ENCODE data around the gene NBDY.
A peak's percentile ranks its signal among the peaks of the same experiment; 100 is the strongest.

The NBDY gene

GRCh38 chrX:56785442-56785841, 56.4 kb downstream of the NBDY start:
- Mint-ChIP-seq H3K4me1 (peaks cover 10% of the 10 kb centered on the region), H3K9me3 (peaks cover 40% of the 10 kb centered on the region), H3K4me3 (no peak overlapping the region), H3K36me3 (ENCODE audit: low read depth) (peaks cover 71% of the 10 kb centered on the region), H3K27me3 (ENCODE audit: low read depth) (no peaks in the 10 kb centered on the region), H3K27ac (peak overlapping the region in 2 of 3 experiments; percentile 3 to 14)
- no peak for TF ChIP-seq CTCF (IDR thresholded peaks at IDR 0.05; ENCODE audit: unreplicated experiment in 3 of 3)

- Mint-ChIP-seq H3K9me3 (peaks cover 29% of the 10 kb centered on the region), H3K4me1 (peaks cover 10% of the 10 kb centered on the region), H3K27me3 (ENCODE audit: low read depth) (no peaks in the 10 kb centered on the region), H3K36me3 (ENCODE audit: low read depth) (peaks cover 68% of the 10 kb centered on the region), H3K27ac (no peak overlapping the region), H3K4me3 (no peak overlapping the region)
- no peak for TF ChIP-seq CTCF (IDR thresholded peaks at IDR 0.05; ENCODE audit: unreplicated experiment in 3 of 3)
Observed at GRCh38 chrX:56786889-56787733, 58.1 kb downstream of the NBDY start.

GRCh38 chrX:56787734-56788152, 58.7 kb downstream of the NBDY start:
- peaks cover 67% of the 10 kb centered on the region for H3K36me3 Mint-ChIP-seq (ENCODE audit: low read depth)
- H3K4me3 Mint-ChIP-seq = no peak overlapping the region
- H3K9me3 Mint-ChIP-seq = peaks cover 23% of the 10 kb centered on the region
- TF ChIP-seq CTCF (IDR thresholded peaks at IDR 0.05; ENCODE audit: unreplicated experiment in 3 of 3) = no peak
- H3K4me1 Mint-ChIP-seq = peaks cover 8% of the 10 kb centered on the region
- no peaks in the 10 kb centered on the region for H3K27me3 Mint-ChIP-seq (ENCODE audit: low read depth)
- peak overlapping the region in 2 of 3 experiments; percentile 67 to 78 for H3K27ac Mint-ChIP-seq

- H3K9me3 Mint-ChIP-seq = peaks cover 18% of the 10 kb centered on the region
- H3K27me3 Mint-ChIP-seq (ENCODE audit: low read depth) = no peaks in the 10 kb centered on the region
- peak overlapping the region in 2 of 3 experiments; percentile 67 to 78 for H3K27ac Mint-ChIP-seq
- no peak overlapping the region for H3K4me3 Mint-ChIP-seq
- peaks cover 5% of the 10 kb centered on the region for H3K4me1 Mint-ChIP-seq
- TF ChIP-seq CTCF (IDR thresholded peaks at IDR 0.05; ENCODE audit: unreplicated experiment in 3 of 3) = no peak
- peaks cover 65% of the 10 kb centered on the region for H3K36me3 Mint-ChIP-seq (ENCODE audit: low read depth)
Observed at GRCh38 chrX:56788229-56788628, 59.2 kb downstream of the NBDY start.

- no peak overlapping the region for H3K4me3 Mint-ChIP-seq
- peaks cover 2% of the 10 kb centered on the region for H3K4me1 Mint-ChIP-seq
- H3K27ac Mint-ChIP-seq = peak overlapping the region in 1 of 3 experiments; percentile 77
- peaks cover 18% of the 10 kb centered on the region for H3K9me3 Mint-ChIP-seq
- no peak for TF ChIP-seq CTCF (IDR thresholded peaks at IDR 0.05; ENCODE audit: unreplicated experiment in 3 of 3)
- peaks cover 68% of the 10 kb centered on the region for H3K36me3 Mint-ChIP-seq (ENCODE audit: low read depth)
- H3K27me3 Mint-ChIP-seq (ENCODE audit: low read depth) = no peaks in the 10 kb centered on the region
Observed at GRCh38 chrX:56788717-56789122, 59.7 kb downstream of the NBDY start.

Measured in nephron (organoid).